ENCODE data around the gene DCAF12L1. TPM values are rescaled to one million over a fixed set of nuclear protein-coding genes. Genes with fewer than 3 reads are reported as not detected.
A peak's percentile ranks its signal among the peaks of the same experiment; 100 is the strongest.

The DCAF12L1 gene
- total RNA-seq, result not detected

DNA sequence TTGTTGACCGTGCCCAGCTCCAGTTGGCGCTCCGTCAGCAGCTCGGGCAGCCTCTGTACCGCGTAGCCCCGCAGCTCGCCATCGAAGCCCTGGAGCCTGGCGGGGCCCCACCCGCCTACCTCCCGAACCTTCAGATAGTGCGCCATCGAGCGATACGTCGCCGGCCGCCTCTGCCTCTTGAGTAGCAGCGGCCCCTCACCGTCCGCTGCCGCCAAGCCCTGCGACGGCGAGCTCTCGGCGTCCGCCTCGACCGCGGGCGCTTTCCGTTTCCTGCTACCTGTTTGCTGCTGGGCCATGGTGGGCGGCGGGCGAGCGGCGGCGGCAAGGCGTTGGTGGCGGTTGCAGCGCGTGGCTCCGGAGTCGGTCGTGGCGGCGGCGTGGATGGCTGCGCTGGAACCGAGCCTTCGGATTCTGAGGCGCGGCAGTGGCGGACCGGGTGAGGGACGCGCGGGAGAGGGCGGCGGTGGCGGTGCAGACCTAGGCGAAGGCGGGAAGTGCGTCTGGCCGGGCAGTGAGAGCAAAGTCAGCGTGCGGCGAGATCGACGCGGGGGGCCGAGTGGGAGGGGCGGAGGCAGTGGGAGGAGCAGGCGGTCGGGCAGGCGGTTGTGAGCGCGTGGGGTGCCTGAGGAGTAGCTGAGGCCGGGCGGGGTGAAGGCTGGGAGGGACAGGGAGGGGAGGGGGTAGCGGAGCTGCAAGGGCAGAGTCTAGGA lies at the start of gene DCAF12L1:
DCAF12L1 (minus strand) TSS at position 502 of the 710 bp plus-strand sequence; CDS start at position 296, 206 bp downstream.
- Mint-ChIP-seq H3K9me3 (peaks cover 3% of the 10 kb centered on the region), H3K27me3 (no peaks in the 10 kb centered on the region), H3K36me3 (peaks cover 4% of the 10 kb centered on the region), H3K27ac (no peak within 1 kb of the TSS), H3K4me3 (no peak within 1 kb of the TSS), H3K4me1 (ENCODE audit: low read depth in 2 of 2) (no peaks in the 10 kb centered on the region)
- DNase-seq (ENCODE audit: low spot score) (no peak), ATAC-seq (no peak)

- no peaks in the 10 kb centered on the region for H3K4me1 Mint-ChIP-seq (ENCODE audit: low read depth in 2 of 2)
- H3K4me3 Mint-ChIP-seq, result no peak overlapping the region
- H3K27ac Mint-ChIP-seq, result no peak overlapping the region
- ATAC-seq (no peak), DNase-seq (ENCODE audit: low spot score) (no peak)
- no peaks in the 10 kb centered on the region for H3K36me3 Mint-ChIP-seq
- no peaks in the 10 kb centered on the region for H3K9me3 Mint-ChIP-seq
- no peaks in the 10 kb centered on the region for H3K27me3 Mint-ChIP-seq
Observed at GRCh38 chrX:126580877-126581276, 28.3 kb upstream of the DCAF12L1 start.

DNA sequence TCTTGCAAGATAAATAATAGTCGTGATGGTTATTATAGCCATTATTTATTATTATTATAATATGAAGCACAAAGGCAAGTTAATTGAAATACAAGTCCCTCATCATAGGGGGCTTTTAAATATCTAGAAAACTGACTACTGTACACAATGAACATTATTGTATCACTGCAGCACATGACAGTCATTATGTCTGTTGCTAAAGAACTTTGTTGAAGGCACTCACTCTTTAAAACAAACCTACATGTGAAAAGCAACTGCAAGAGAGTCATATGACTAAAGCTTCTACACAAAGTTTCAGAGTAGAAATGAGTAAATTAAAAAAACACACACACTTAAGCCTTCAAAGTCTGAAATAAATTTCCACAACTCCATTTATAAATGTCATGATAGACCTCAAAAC lies 23.3 kb upstream of the DCAF12L1 start:
- Mint-ChIP-seq H3K36me3 (no peaks in the 10 kb centered on the region), H3K9me3 (no peaks in the 10 kb centered on the region), H3K4me1 (ENCODE audit: low read depth in 2 of 2) (no peaks in the 10 kb centered on the region), H3K27me3 (no peaks in the 10 kb centered on the region), H3K4me3 (no peak overlapping the region), H3K27ac (no peak overlapping the region)
- ATAC-seq (no peak), DNase-seq (ENCODE audit: low spot score) (no peak)

- Mint-ChIP-seq H3K4me3 (no peak overlapping the region), H3K4me1 (ENCODE audit: low read depth in 2 of 2) (no peaks in the 10 kb centered on the region), H3K27ac (no peak overlapping the region), H3K36me3 (peaks cover 4% of the 10 kb centered on the region), H3K9me3 (peaks cover 6% of the 10 kb centered on the region), H3K27me3 (no peaks in the 10 kb centered on the region)
- DNase-seq (ENCODE audit: low spot score), result no peak
- no peak for ATAC-seq
Observed at GRCh38 chrX:126557151-126557550, 4.5 kb upstream of the DCAF12L1 start.

DNA sequence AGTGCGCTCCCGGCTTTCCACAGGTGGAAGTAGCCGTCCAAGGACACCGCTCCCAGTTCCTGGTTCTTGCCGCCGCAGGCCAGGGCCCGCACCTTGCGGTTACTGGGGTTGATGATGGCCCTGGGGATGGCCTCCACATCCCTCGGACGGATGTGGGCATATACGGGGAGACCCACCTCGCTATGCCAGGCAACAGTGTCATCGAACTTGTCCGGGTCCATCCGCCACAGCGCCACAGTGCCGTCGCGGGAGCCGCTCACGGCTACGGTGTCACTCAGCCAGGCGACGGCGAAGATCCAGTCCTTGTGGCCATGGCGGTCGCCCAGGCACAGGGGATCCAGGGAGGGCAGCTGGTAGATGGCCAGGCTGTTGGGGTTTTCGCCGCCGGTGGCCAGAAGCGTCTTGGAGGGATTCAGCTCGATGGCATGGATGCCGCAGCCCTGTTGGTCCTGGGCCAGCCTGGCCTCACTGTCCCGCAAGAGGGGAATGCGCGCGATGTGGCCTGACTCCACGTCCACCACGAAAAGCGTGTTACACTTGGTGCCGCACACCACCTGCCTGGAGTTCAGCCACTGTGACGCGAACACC lies 795 bp downstream of the DCAF12L1 start:
- Mint-ChIP-seq H3K36me3 (peaks cover 4% of the 10 kb centered on the region), H3K27ac (no peak overlapping the region), H3K4me3 (no peak overlapping the region), H3K9me3 (peaks cover 3% of the 10 kb centered on the region), H3K27me3 (no peaks in the 10 kb centered on the region), H3K4me1 (ENCODE audit: low read depth in 2 of 2) (no peaks in the 10 kb centered on the region)
- DNase-seq (ENCODE audit: low spot score), result no peak
- ATAC-seq, result peak in 1 of 2 donors; percentile 28

- ATAC-seq, result no peak
- H3K4me3 Mint-ChIP-seq, result no peak overlapping the region
- H3K27me3 Mint-ChIP-seq, result no peaks in the 10 kb centered on the region
- no peaks in the 10 kb centered on the region for H3K4me1 Mint-ChIP-seq (ENCODE audit: low read depth in 2 of 2)
- no peak for DNase-seq (ENCODE audit: low spot score)
- H3K9me3 Mint-ChIP-seq, result peaks cover 3% of the 10 kb centered on the region
- peaks cover 4% of the 10 kb centered on the region for H3K36me3 Mint-ChIP-seq
- H3K27ac Mint-ChIP-seq, result no peak overlapping the region
Observed at GRCh38 chrX:126551306-126551705, 1.3 kb downstream of the DCAF12L1 start.

DNA sequence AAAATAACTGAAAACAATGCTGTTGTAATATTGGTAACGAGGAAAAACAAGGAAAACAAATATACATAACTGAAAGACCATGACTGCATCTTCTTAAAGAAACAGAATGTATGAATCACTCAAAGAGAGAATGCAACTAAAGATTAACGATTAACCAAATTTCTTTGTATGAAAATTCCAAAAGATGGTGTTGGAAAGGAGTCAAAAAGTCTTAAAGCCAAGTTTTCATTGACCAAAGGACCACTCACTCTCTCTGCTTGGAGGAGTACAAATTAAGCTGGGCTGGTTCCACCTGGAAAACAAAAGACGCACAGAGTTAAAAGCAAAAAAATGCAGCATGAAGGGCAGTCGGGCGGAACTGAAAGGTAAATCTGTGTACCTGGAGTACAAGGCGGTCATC lies 1.8 kb downstream of the DCAF12L1 start:
- Mint-ChIP-seq H3K4me3 (no peak overlapping the region), H3K36me3 (peaks cover 4% of the 10 kb centered on the region), H3K27ac (no peak overlapping the region), H3K4me1 (ENCODE audit: low read depth in 2 of 2) (no peaks in the 10 kb centered on the region), H3K27me3 (no peaks in the 10 kb centered on the region), H3K9me3 (peaks cover 3% of the 10 kb centered on the region)
- no peak for ATAC-seq
- no peak for DNase-seq (ENCODE audit: low spot score)

- no peak for DNase-seq (ENCODE audit: low spot score)
- peaks cover 6% of the 10 kb centered on the region for H3K9me3 Mint-ChIP-seq
- H3K27ac Mint-ChIP-seq, result no peak overlapping the region
- no peak for ATAC-seq
- H3K36me3 Mint-ChIP-seq, result peaks cover 4% of the 10 kb centered on the region
- no peaks in the 10 kb centered on the region for H3K27me3 Mint-ChIP-seq
- H3K4me1 Mint-ChIP-seq (ENCODE audit: low read depth in 2 of 2), result no peaks in the 10 kb centered on the region
- no peak overlapping the region for H3K4me3 Mint-ChIP-seq
Observed at GRCh38 chrX:126509923-126510322, 42.7 kb downstream of the DCAF12L1 start.
